Breast epithelium (tissue), 3 donors: ENCODE results near the gene SAMD14.

Source experiments
- POLR2A ChIP-seq: fragments of 450-650 bp; IDR thresholded peaks from one replicate; pipeline ENCODE4 v1.6.1; 2016; ENCODE audit warnings: antibody characterized with exemption, mild to moderate bottlenecking, moderate library complexity
- POLR2AphosphoS5 ChIP-seq, 3 donors: sonication (generic); formaldehyde crosslinking; IDR thresholded peaks; one replicate each; pipeline ENCODE4 v1.6.1; 2017; ENCODE audit warnings: antibody characterized with exemption in 3 of 3
- TF ChIP-seq, protein P1 (sequence below), 3 donors: fragments of 450-650 bp; IDR thresholded peaks; one replicate each; pipeline ENCODE4 v1.5.1; 2016 to 2017; ENCODE audit warnings: antibody characterized with exemption in 3 of 3, mild to moderate bottlenecking in 3 of 3, moderate library complexity in 3 of 3

DNA sequence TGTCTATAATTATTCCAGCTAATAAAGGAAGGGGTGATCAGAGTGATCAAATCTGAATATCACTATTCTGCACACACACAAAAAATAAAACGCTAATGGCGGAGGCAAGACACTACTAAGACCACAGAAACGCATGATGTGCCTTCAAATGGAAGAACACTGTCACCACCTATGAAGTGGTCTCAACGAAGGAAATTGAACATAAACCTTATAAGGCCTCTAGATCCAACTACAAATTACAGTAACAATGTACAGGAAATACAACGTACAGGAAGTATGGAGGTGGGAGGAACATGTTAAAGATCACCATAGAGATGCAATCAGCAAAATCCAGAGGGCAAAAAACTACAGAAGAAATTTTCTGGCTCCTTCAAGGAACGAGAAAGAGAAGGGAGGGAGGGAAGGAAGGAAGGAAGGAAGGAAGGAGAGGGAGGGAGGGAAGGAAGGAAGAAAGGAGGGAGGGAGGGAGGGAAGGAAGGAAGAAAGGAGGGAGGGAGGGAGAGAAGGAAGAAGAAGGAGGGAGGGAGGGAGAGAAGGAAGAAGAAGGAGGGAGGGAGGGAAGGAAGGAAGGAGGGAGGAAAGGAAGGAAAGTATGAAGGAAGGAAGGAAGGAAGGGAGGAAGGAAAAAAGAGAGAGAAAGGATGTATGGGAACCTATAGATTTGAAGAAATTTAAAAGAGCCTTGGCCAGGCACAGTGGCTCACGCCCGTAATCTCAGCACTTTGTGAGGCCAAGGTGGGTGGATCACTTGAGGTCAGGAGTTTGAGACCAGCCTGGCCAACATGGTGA lies 32.7 kb upstream of the SAMD14 start:
- TF ChIP-seq, protein P1, sequence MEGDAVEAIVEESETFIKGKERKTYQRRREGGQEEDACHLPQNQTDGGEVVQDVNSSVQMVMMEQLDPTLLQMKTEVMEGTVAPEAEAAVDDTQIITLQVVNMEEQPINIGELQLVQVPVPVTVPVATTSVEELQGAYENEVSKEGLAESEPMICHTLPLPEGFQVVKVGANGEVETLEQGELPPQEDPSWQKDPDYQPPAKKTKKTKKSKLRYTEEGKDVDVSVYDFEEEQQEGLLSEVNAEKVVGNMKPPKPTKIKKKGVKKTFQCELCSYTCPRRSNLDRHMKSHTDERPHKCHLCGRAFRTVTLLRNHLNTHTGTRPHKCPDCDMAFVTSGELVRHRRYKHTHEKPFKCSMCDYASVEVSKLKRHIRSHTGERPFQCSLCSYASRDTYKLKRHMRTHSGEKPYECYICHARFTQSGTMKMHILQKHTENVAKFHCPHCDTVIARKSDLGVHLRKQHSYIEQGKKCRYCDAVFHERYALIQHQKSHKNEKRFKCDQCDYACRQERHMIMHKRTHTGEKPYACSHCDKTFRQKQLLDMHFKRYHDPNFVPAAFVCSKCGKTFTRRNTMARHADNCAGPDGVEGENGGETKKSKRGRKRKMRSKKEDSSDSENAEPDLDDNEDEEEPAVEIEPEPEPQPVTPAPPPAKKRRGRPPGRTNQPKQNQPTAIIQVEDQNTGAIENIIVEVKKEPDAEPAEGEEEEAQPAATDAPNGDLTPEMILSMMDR (IDR thresholded peaks at IDR 0.05), result no peak
- TF ChIP-seq POLR2A, result no peak
- TF ChIP-seq POLR2AphosphoS5 (IDR thresholded peaks at IDR 0.05), result no peak
